ENCODE data around the gene ACSS1. TPM values are rescaled to one million over a fixed set of nuclear protein-coding genes. Genes with fewer than 3 reads are reported as not detected.

The ACSS1 gene
- total RNA-seq, 4 donors from 2014 or later, result 33.7 to 42.3 (median 38.4) TPM

GRCh38 chr20:24972341-24972740, 85.6 kb downstream of the ACSS1 start:
- intact Hi-C loops (cut with DNase I; ENCODE audit: low total_unique reads), result no loop called here
- DNase-seq (ENCODE audit: low spot score in 2 of 2), result peak in 1 of 2 donors; percentile 15
- TF ChIP-seq CTCF (IDR thresholded peaks at IDR 0.05), result no peak
- no peak for TF ChIP-seq POLR2A (IDR thresholded peaks at IDR 0.05)
- 96 to 100% methylated on average over 2 of the region's 2 CpGs for WGBS, 2 donors
- H3K4me3 ChIP-seq (ENCODE audit: low read depth, poor library complexity, severe bottlenecking), result no peak overlapping the region

GRCh38 chr20:24971376-24972101, 86.4 kb downstream of the ACSS1 start:
- 91 to 93% methylated on average over 6 of the region's 6 CpGs for WGBS, 2 donors
- DNase-seq (ENCODE audit: low spot score in 2 of 2), result peak in 1 of 2 donors; percentile 7
- no peak overlapping the region for H3K4me3 ChIP-seq (ENCODE audit: low read depth, poor library complexity, severe bottlenecking)
- TF ChIP-seq POLR2A (IDR thresholded peaks at IDR 0.05), result no peak
- no peak for TF ChIP-seq CTCF (IDR thresholded peaks at IDR 0.05)
- intact Hi-C loops (cut with DNase I; ENCODE audit: low total_unique reads), result no loop called here

- DNase-seq (ENCODE audit: low spot score in 2 of 2), result peak in 1 of 2 donors; percentile 53
- 83 to 89% methylated on average over 8 of the region's 8 CpGs for WGBS, 2 donors
- no peak overlapping the region for H3K4me3 ChIP-seq (ENCODE audit: low read depth, poor library complexity, severe bottlenecking)
- intact Hi-C loops (cut with DNase I; ENCODE audit: low total_unique reads), result no loop called here
- no peak for TF ChIP-seq CTCF (IDR thresholded peaks at IDR 0.05)
- no peak for TF ChIP-seq POLR2A (IDR thresholded peaks at IDR 0.05)
These were observed 87.2 kb downstream of the ACSS1 start for GRCh38 chr20:24970754-24971153.

- 94 to 96% methylated on average over 5 of the region's 5 CpGs for WGBS, 2 donors
- intact Hi-C loops (cut with DNase I; ENCODE audit: low total_unique reads), result no loop called here
- no peak overlapping the region for H3K4me3 ChIP-seq (ENCODE audit: low read depth, poor library complexity, severe bottlenecking)
- TF ChIP-seq CTCF (IDR thresholded peaks at IDR 0.05) (no peak), POLR2A (IDR thresholded peaks at IDR 0.05) (no peak)
- peak in 1 of 2 donors; percentile 46 for DNase-seq (ENCODE audit: low spot score in 2 of 2)
These were observed 87.8 kb downstream of the ACSS1 start for GRCh38 chr20:24970030-24970553.

- peak in 1 of 2 donors; percentile 68 for DNase-seq (ENCODE audit: low spot score in 2 of 2)
- intact Hi-C loops (cut with DNase I; ENCODE audit: low total_unique reads), result no loop called here
- WGBS, 2 donors, result 93 to 95% methylated on average over 19 of the region's 19 CpGs
- no peak overlapping the region for H3K4me3 ChIP-seq (ENCODE audit: low read depth, poor library complexity, severe bottlenecking)
- no peak for TF ChIP-seq POLR2A (IDR thresholded peaks at IDR 0.05)
- no peak for TF ChIP-seq CTCF (IDR thresholded peaks at IDR 0.05)
These were observed 88.5 kb downstream of the ACSS1 start for GRCh38 chr20:24969186-24970029.
